ENCODE results near the gene PMAIP1. TPM values are rescaled to one million over a fixed set of nuclear protein-coding genes. Genes with fewer than 3 reads are reported as not detected.

Gene PMAIP1
- total and polyA plus RNA-seq, 9 of the 15 experiments (the other 6 are each of a cell fraction or from before 2014, with no cell fraction given): 8.0 to 22.9 (median 14.9) TPM

- TF ChIP-seq, protein P1, sequence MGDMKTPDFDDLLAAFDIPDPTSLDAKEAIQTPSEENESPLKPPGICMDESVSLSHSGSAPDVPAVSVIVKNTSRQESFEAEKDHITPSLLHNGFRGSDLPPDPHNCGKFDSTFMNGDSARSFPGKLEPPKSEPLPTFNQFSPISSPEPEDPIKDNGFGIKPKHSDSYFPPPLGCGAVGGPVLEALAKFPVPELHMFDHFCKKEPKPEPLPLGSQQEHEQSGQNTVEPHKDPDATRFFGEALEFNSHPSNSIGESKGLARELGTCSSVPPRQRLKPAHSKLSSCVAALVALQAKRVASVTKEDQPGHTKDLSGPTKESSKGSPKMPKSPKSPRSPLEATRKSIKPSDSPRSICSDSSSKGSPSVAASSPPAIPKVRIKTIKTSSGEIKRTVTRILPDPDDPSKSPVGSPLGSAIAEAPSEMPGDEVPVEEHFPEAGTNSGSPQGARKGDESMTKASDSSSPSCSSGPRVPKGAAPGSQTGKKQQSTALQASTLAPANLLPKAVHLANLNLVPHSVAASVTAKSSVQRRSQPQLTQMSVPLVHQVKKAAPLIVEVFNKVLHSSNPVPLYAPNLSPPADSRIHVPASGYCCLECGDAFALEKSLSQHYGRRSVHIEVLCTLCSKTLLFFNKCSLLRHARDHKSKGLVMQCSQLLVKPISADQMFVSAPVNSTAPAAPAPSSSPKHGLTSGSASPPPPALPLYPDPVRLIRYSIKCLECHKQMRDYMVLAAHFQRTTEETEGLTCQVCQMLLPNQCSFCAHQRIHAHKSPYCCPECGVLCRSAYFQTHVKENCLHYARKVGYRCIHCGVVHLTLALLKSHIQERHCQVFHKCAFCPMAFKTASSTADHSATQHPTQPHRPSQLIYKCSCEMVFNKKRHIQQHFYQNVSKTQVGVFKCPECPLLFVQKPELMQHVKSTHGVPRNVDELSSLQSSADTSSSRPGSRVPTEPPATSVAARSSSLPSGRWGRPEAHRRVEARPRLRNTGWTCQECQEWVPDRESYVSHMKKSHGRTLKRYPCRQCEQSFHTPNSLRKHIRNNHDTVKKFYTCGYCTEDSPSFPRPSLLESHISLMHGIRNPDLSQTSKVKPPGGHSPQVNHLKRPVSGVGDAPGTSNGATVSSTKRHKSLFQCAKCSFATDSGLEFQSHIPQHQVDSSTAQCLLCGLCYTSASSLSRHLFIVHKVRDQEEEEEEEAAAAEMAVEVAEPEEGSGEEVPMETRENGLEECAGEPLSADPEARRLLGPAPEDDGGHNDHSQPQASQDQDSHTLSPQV (IDR thresholded peaks at IDR 0.05): peak; percentile 26; the same call in 1 of the 2 replicates
- TF ChIP-seq RBM25 (IDR thresholded peaks at IDR 0.05; ENCODE audit: low read depth, low read length, severe bottlenecking): no peak
- TF ChIP-seq ZBTB7A (IDR thresholded peaks at IDR 0.05; ENCODE audit: borderline replicate concordance, control insufficient read depth, low read depth, low read length): peak; percentile 79; the same call in 1 of the 2 replicates
- no peak for TF ChIP-seq ARHGAP35 (IDR thresholded peaks at IDR 0.05; ENCODE audit: partially characterized antibody)
- no peak for TF ChIP-seq U2AF2 (optimal IDR thresholded peaks at IDR 0.05; ENCODE audit: low read depth, low read length)
- no peak for TF ChIP-seq RERE (CRISPR knock-in tag; IDR thresholded peaks at IDR 0.05; ENCODE audit: borderline replicate concordance)
- TF ChIP-seq, protein P2, sequence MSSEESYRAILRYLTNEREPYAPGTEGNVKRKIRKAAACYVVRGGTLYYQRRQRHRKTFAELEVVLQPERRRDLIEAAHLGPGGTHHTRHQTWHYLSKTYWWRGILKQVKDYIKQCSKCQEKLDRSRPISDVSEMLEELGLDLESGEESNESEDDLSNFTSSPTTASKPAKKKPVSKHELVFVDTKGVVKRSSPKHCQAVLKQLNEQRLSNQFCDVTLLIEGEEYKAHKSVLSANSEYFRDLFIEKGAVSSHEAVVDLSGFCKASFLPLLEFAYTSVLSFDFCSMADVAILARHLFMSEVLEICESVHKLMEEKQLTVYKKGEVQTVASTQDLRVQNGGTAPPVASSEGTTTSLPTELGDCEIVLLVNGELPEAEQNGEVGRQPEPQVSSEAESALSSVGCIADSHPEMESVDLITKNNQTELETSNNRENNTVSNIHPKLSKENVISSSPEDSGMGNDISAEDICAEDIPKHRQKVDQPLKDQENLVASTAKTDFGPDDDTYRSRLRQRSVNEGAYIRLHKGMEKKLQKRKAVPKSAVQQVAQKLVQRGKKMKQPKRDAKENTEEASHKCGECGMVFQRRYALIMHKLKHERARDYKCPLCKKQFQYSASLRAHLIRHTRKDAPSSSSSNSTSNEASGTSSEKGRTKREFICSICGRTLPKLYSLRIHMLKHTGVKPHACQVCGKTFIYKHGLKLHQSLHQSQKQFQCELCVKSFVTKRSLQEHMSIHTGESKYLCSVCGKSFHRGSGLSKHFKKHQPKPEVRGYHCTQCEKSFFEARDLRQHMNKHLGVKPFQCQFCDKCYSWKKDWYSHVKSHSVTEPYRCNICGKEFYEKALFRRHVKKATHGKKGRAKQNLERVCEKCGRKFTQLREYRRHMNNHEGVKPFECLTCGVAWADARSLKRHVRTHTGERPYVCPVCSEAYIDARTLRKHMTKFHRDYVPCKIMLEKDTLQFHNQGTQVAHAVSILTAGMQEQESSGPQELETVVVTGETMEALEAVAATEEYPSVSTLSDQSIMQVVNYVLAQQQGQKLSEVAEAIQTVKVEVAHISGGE (CRISPR knock-in tag; IDR thresholded peaks at IDR 0.05): no peak
- no peak; a peak in 1 of 4 replicates for TF ChIP-seq NRF1 (conservative IDR thresholded peaks at IDR 0.05 in 1 of 2, IDR thresholded peaks at IDR 0.05 in 1 of 2)
- TF ChIP-seq ILF3 (IDR thresholded peaks at IDR 0.05; ENCODE audit: borderline replicate concordance): no peak
Observed at GRCh38 chr18:59899298-59900221, at the start of gene PMAIP1 (continued).
